GM21515 (cell line): ENCODE results near the gene NHLH1.

Experiments used
- ATAC-seq: cut with Tn5 transposase; IDR thresholded peaks from one replicate; pipeline ENCODE4 v1.9.1; 2021; ENCODE audit not compliant: unreplicated experiment

Gene NHLH1

GRCh38 chr1:160358073-160358472, 8.8 kb upstream of the NHLH1 start:
- ATAC-seq, result no peak

GRCh38 chr1:160359559-160360226, 7.2 kb upstream of the NHLH1 start:
- ATAC-seq, result no peak

- ATAC-seq, result no peak
These were observed 6.6 kb upstream of the NHLH1 start for GRCh38 chr1:160360227-160360695.

GRCh38 chr1:160361199-160361598, 5.7 kb upstream of the NHLH1 start:
- no peak for ATAC-seq

- no peak for ATAC-seq
These were observed 5.1 kb upstream of the NHLH1 start for GRCh38 chr1:160361814-160362167.

- ATAC-seq, result no peak
These were observed 4.5 kb upstream of the NHLH1 start for GRCh38 chr1:160362168-160362957.

- no peak for ATAC-seq
These were observed 3.9 kb upstream of the NHLH1 start for GRCh38 chr1:160363010-160363409.

- ATAC-seq, result no peak
These were observed 2.7 kb upstream of the NHLH1 start for GRCh38 chr1:160363951-160364735.

- ATAC-seq, result no peak
These were observed 1.5 kb upstream of the NHLH1 start for GRCh38 chr1:160365325-160365724.

- no peak for ATAC-seq
These were observed 637 bp downstream of the NHLH1 start for GRCh38 chr1:160367516-160367900.

- no peak for ATAC-seq
These were observed 1.4 kb downstream of the NHLH1 start for GRCh38 chr1:160367934-160368923.

- ATAC-seq, result no peak
These were observed 2.2 kb downstream of the NHLH1 start for GRCh38 chr1:160369087-160369486.

GRCh38 chr1:160370561-160371345, 3.9 kb downstream of the NHLH1 start:
- no peak for ATAC-seq

GRCh38 chr1:160371346-160371631, 4.4 kb downstream of the NHLH1 start:
- ATAC-seq, result no peak

GRCh38 chr1:160371756-160372155, 4.9 kb downstream of the NHLH1 start:
- no peak for ATAC-seq

GRCh38 chr1:160373696-160374095, 6.8 kb downstream of the NHLH1 start:
- ATAC-seq, result no peak

GRCh38 chr1:160374306-160375110, 7.6 kb downstream of the NHLH1 start:
- no peak for ATAC-seq

- ATAC-seq, result no peak
These were observed 9.1 kb downstream of the NHLH1 start for GRCh38 chr1:160375788-160376524.
